Measurements from ENCODE around the gene EPHB2.

EPHB2 gene

DNA sequence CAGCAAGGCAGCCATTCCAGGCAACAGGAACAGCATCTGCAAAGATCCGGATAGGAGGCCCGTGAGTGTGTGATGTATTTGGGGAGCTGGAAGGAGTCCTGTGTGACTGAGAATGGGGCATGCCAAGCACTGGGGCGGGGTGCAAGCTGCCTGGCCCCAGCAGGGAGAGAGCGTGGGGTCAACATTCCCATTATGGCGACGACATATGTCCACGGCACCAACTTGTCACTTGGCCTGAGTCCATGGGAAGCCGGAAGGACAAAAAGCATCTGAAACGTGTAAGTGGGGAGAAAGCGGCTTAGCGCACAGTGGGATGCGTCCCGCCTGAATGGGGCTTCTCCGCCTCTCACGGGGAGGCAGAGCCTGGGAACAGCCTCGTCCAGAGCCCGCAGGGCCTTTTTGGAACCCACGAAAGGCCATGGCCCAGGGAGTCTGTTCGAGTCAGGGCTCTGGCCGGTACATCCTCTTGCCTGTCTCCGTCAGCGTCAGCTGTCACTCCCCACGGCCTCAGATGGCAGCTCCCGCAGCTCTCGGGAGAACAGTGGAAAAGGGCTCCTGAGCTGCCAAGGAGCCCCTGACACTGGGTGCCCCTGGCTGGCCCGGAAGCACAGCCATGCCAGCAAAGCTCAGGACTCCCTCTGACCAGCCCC is 12.4 kb downstream of the EPHB2 start:
- no peak for DNase-seq

DNA sequence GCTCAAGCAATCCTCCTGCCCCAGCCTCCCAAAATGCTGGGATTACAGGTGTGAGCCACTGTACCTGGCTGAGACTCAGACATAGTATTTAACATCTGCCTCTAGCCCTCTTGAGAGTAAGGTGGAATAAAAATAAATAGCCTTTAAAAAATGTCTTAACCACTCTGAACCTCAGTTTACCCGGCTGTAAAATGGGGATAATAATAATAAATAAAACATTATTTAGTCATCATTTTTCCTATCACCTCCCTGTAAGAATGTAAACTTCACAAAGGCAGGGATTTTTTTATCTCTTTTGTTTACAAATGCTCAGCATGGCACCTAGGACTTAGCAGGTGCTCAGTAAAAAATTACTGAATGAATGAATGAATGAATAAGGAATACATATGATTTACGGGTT is 17.2 kb downstream of the EPHB2 start:
- no peak for DNase-seq

- no peak for DNase-seq
Observed at GRCh38 chr1:22728751-22729399, 18.2 kb downstream of the EPHB2 start.

DNA sequence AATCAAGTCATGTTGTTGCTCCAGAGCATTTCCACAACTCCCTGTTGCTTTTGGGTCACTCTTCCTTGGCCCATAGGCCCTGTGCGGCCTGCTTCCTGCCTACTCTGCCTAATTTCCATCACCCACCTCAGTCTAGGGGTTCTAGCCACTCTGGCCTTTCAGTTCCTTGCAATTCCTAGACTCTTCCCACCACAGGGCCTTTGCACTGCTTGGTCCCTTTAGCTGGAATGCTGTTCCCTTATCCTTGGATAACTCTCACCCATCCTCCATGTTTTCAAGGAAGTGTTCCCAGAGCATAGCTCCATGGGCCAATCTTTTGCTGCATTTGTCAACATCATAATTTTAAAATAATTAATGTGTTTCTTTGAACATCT is 18.7 kb downstream of the EPHB2 start:
- DNase-seq = no peak

DNA sequence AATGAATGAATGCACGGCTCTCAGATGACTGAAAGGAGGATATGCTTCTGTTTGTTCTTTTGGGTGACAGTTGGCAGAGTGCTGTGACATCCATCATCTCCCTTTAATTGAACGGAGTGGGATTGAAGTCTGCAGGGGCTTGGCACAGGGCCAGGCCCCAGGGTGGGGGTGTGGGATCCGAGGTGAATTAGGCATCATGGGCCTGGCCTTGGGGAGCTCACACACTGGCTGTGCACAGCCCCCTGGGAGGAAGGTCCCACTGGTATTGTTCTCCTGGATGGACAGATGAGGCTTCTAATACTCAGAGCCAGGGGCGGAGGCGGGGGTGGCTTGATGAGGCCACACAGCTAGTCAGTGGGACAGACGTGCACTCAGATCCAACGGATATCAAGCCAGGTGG is 19.3 kb downstream of the EPHB2 start:
- DNase-seq = no peak

GRCh38 chr1:22731924-22732720 is 21.5 kb downstream of the EPHB2 start:
- no peak for DNase-seq

DNA sequence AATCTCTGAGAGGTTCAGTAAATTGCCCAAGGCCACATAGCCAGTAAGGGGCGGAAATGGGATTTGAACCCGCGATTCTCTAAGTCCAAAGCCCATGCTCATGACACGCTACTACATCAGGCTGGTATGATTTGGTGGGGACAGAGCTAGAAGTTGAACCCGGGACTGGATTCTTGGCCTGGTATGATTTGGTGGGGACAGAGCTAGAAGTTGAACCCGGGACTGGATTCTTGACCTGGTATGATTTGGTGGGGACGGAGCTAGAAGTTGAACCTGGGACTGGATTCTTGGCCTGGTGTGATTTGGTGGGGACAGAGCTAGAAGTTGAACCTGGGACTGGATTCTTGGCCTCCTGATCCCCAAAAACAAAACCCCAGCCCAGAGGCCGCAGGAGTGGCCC is 23.0 kb downstream of the EPHB2 start:
- DNase-seq = no peak

DNA sequence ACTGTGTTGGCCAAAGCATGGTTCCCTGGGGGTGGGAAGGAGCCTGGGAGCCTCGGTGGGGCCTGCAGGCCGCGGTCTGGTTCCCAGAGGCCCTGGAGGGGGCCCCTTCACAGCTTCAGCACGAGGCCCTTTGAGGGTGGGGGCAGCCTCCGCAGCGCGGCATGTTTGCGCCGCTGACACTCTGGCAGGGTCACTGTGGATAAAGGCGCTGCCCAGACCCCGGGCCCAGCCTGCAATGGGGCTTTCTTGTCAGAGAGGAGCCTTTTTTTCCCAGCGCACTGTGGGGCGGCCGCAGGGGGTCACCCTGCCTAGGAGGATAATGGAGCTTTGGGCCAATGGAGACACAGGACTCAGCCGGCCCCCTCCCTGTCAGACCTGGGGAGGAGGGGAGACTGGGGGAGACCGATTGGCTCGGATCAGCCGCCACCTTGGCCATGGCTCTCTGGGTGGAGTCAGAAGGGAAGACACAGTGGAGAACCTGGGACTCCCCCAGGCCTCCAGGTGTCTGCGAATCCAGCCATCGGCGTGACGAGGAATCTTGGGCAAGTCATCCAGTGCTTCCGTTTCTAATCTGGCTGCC is 26.0 kb downstream of the EPHB2 start:
- no peak for DNase-seq

DNA sequence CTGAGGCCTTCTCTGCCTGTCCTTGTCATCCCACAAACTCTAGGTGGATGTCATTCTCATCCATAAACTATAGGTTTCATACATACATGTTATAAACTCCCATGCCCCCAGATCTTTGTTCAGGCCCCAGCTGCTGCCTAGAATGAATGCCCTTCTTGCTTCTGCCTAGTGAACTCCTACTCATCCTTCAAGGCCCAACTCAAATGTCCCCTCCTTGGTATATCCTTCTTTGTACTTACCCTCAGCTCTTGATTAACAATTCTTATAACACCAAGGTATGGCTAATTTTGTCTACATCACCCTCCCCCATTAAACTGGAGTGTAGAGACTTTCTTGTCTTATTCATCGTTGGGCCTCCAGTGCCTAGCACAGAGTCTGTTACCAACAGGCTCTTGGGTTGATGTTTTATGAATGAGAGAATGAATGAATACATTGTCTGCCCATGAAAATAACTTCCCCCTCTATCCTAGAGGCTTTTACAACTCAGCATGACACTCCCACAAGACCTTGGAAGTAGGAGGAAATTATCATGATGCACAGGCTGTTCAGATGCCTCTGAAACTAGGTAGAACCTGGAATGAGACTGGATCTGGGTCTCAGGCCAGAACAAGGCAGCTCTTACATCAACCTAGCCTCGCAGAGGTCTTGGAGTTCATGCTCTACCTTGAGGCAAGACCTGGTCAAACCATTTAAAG is 26.9 kb downstream of the EPHB2 start:
- no peak for DNase-seq

GRCh38 chr1:22738069-22738435 is 27.4 kb downstream of the EPHB2 start:
- DNase-seq = no peak

GRCh38 chr1:22738522-22738921 is 27.9 kb downstream of the EPHB2 start:
- no peak for DNase-seq

DNA sequence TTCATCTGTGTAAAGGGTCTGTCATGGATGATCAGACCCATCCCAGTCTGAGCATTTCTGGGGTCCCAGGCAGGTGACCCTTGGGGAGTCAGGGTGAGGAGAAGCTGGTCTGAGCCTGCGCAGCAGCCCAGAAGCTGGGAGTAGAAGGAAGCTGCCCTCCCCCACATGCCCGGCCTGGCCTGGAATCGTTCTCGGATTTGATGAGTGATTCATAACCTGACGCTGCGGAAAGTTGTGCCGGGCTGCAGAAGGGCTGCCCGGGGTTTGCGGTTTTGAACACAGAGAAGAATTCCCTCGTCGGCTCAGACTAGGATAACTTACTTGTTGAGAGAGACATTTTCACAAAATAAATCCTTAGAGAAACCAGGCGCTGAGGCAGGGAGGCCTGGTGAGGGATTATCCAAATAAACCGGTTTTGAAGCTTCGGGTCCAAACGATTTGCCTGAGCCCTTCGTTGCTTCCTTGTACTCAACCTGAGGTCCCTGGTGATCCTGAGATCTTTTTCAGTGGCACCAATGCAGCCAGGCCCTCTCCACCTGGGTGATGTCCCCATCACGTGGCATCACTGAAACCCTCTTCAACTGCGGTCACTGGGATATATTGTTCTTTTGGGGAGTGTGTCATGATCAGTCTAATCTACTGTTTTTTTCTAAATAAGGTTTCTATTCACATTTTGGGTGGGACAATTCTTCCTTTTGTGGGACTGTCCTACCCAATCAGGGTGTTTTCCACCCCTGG is 29.2 kb downstream of the EPHB2 start:
- DNase-seq = no peak

GRCh38 chr1:22741118-22741517 is 30.5 kb downstream of the EPHB2 start:
- DNase-seq = no peak

DNA sequence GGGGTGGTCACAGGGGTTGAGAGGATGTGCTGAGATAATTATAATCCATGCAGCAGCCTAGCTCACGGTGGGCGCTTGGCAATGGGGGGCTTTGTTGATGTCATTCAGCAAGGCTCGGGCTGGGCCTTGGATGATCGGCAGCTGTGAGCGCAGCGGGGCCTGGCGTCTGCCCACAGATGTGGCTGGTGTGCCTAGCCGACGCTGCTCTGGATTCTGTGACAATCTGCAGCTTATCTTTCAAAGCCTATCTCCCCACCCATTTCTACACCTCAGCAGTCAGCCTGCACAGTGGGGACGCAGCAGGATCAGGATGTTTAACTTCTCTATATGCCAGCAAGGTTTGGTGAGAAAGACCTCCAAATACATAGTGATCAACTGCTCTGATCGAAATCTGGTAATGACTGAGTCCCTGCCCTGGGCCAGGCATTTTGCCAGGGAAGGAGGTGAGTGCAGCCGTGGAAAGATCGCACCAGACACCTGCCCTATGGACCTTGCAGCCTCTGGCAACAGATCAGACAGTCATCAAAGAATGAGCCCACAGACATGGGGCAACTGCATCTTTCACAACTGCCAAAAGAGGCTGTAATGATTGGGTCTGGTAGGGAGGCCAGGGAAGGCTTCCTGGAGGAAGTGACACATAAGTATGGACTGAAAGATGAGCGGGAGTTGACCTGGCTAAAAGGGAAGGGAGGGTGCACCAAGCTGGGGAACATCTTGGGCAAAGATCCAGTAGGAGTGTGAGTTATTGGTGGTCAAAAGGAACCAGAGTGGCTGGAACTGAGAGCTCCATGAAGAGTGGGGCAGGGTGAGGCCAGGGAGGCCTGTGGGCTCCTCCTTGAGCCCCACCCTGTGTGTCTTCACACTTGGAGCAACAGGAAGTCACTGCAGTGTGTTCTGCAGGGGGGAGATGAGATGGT is 35.3 kb downstream of the EPHB2 start:
- peak; percentile 51 for DNase-seq

DNA sequence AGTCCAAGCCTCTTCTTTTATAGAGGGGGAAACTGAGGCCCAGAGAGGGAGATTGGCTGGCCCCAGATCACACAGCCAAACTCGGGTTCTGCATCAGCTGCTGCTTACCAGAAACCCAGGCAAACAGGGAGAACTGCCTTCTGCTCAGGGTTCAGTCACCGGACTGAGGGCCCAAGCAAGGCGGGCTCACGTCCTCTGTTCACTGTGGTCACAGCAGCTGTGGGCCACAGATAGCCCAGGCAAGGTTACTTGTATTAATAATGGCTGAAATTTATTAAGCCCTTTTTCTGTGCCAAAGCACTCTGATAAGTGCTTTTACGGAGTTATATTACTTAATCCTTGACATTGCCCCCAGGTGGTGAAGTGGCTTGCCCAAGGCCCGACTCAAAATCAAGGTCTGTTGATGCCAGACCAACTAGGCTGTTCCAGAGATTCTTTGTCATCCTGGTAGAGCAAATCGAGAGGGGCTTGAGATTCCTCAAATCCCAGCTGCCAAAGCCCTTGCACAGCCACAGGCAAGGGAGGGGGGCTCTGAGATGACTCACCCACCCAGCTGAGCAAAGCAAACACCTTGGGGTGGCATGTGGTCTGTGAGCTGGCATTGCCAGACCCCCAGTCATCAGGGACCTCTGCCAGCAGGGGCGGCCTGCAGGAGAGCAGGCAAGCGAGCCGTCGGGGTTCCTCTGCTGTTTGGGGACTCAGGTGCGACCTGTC is 36.5 kb downstream of the EPHB2 start:
- no peak for DNase-seq

DNA sequence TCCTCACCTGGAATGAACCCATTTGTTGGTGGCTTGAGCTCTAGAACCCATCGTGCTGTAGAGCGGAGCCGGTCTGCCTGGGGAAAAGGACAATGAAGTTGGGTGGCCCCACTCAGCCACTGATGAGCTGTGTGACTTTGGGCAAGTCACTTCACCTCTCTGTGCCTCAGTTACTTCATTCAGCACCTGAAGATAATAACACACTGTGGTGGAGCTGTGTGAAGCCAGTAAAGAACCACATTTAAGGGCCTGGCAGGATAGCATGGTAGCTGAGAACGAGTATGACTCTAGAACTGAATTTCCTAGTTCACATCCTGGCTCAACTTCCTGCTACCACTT is 37.1 kb downstream of the EPHB2 start:
- DNase-seq = no peak

DNA sequence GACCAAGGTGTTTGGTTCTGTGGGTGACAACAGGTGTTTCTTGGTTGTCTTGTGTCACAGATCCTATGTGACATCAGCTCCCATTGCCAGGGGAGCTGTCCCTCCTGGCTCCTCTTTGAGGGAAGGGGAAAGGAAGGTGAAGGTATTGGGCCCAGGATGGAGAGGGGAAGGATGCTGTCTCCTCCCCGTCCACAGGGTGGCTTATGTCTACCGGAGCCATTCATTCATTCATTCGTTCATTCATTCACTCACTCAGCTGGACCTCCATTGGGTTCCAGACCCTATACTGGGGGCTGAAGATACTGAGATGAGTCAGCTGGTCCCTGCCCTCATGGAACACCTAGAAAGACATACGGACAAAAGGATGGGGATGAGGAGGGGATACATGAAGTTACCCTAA is 38.9 kb downstream of the EPHB2 start:
- no peak for DNase-seq

DNA sequence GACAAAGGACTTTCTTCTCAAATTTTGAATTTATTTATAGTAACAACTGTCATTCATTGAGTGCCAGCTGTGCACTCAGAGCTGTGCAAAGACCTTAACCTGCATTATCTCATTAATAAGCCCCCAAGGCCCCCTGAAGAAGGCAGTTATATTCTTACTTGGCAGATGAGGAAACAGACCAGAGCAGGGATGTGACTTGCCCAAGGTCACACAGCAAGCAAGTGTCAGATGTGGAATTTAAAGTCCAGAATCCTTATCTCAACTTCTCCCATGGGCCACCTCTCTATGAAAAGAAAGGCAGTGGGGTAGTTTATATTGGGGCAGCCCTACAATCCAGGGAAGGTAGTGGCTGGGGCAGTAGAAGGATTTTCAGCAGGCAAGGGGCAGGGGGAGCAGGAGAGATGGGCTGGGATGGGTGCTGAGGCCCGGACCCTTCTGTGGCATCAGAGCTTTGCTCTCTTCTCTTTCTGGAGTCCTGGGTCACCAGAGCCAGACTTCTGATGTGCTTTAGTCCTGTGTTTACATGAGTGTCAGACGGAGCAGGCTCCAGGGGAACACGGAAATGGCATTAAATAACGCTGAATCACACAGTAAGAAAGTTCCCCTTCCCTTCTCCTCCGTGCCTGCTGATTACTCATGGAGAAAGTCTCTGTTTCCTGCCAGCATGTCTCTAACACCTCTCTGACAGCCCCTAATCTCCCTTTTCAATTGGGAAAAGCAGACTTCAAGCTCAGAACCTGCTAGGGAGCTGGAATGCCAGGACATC is 39.5 kb downstream of the EPHB2 start:
- peak; percentile 36 for DNase-seq

DNA sequence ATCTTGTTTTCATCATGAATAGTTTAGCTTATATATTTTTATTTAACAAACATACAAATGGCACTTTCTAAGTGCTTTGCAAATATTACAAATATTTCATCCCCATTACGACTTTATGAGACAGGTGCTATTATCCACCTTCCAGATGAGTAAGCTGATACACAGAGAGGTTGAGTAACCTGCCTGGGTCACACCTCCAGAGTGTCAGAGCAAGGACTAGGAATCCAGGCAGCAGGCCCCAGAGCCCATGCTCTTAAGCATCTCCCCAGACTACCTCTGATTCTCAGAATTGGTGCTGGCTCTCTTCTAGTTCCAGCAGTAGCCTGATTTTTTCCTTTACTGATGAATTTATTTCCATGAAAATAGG is 40.0 kb downstream of the EPHB2 start:
- DNase-seq = no peak

DNA sequence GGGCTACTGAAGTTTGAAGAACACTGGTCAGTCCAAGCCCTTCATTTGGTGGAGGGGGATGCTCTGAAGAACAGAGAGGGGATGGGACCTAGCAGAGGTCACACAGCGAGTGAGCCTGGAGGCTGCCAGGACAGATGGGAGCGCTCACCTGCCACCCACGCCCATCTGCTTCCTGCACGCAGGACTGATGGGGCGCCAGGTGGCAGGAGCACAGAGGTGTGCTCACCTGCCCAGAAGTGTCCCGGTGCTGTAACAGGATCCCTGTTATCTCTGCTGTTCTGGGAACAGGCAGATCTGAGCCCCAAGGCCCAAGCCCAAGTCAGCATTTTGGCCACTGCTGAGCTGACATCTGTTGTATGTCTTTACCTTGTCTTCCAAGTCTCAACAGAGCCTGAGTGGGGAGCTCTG is 40.5 kb downstream of the EPHB2 start:
- no peak for DNase-seq
